GM21825 (cell line): ENCODE results near the gene CELF2.
A peak's percentile ranks its signal among the peaks of the same experiment; 100 is the strongest.
"Not testable (repeated sequence)": the region's sequence is repeated elsewhere in the genome, so short reads cannot be mapped to it uniquely, and the experiment has no call there.

ENCODE experiments used
- ATAC-seq: cut with Tn5 transposase; IDR thresholded peaks from one replicate; pipeline ENCODE4 v1.9.1; 2021; ENCODE audit warnings: mild to moderate bottlenecking, moderate library complexity; ENCODE audit not compliant: unreplicated experiment

Gene CELF2

DNA sequence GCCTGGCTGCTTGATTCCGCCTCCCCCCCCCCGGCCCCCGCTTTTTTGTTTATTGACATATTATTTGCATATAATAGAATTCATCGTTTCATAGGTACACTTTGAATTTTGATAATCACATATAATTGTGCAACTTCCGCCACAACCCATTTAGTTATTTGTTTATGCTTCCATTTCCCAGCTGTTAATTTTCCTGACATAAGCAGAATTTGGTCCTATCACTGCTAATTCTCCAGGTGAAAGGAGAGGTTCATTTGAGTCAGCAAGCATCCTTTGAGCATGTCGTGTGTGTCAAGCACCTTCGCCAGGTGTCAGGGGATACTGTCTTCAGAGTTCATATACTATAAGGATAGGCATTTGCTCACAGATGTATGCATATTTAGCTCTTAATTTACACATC lies 102.2 kb downstream of the CELF2 start:
- no peak for ATAC-seq

DNA sequence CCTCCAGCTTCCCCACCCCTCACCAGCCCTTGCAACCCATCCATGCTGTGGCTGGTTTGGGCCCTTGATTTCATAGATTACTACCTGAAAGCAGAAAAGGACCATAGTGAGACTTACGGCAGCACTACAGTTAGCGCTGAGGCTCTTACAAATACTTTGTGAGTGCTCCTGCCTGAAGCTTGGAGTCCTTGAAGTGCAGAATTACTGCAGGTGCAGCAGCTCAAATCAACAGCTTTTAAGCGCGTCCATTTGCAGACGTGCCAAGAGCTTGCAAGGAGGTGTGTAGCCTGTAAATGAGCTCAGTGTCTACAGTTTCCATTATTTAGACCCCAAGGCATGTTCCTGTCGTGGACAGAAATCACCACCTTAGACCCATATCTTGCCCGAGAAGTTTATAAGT lies 103.0 kb downstream of the CELF2 start:
- ATAC-seq = no peak

DNA sequence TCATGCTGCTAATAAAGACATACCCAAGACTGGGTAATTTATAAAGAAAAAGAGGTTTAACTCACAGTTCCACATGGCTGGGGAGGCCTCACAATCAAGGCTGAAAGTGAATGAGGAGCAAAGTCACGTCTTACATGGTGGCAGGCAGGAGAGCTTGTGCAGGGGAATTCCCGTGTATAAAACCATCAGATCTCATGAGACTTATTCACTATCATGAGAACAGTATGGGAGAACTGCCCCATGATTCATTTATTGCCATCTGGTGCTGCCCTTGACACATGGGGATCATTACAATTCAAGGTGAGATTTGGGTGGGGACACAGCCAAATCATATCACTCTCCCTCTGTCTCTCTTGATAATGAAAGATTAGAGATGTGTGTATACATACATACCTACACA lies 106.2 kb downstream of the CELF2 start:
- not testable (repeated sequence) for ATAC-seq

DNA sequence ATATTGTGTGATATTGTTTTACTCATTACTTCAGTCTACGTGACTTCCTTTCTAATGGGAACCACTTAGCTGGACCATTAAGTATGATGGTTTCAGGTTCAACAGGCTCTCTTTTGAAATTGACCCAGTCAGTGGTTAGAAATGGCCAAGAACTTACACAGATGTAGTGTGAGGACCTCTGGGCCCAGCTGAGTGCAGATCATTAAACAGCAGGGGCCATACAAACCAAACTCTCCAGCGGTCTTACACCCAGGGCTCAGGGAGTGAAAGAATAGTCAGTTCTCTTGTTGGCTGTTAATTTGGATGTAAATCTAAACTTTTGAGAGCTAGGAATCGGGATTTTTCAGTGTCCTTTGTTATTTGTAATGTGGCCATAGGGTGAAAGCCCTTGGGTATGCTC lies 107.3 kb downstream of the CELF2 start:
- no peak for ATAC-seq

DNA sequence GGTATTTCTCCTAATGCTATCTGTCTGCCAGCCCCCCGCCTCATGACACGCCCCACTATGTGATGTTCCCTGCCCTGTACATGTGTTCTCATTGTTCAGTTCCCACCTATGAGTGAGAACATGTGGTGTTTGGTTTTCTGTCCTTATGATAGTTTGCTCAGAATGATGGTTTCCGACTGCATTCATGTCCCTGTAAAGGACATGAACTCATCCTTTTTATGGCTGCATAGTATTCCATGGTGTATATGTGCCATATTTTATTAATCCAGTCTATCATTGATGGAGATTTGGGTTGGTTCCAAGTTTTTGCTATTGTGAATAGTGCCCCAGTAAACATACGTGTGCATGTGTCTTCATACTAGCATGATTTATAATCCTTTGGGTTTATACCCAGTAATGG lies 109.3 kb downstream of the CELF2 start:
- not testable (repeated sequence) for ATAC-seq

DNA sequence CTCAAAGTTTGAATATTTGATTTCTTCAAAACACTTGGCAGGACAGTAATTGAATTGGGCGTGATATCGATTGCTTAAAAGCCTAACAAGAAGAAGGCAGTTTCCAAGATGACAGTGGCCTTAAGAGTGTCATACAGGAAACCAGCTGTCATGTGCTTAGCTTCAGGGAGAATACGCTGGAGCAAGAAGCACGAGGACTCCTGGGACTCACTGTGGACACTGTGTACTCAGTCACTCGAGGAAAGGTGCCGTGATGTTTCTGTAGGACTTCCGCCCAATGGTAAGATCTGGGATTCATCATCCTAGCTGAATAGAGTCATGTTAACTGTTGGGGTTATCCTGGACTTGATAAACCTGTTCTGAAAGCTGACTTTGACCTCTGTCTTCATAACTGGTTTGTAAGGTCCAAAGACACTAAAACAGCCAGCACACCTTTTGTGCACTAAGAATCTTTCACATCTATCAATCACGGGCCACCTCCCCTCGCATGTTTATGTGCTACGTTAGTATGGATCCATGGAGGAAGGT lies 113.5 kb downstream of the CELF2 start:
- no peak for ATAC-seq

DNA sequence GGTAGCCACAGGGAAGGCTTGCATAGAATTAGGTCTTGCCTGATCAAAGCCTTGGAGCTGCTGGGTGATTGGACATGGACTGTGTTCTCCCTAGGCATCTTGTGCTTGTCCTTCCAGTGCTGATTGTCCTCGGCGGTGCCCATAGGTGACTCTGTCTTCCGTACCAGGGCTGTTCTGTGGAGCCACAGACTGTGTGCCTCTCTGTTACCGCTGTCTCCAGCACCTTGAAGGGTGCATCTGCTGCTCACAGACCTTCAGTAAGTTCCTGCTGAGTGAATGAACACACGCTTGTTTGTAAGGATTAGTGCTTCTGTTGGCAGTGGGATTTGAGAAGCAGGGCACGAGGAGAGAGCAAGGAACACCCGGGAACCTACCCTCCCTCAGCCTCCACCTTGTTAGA lies 116.7 kb downstream of the CELF2 start:
- ATAC-seq = no peak

DNA sequence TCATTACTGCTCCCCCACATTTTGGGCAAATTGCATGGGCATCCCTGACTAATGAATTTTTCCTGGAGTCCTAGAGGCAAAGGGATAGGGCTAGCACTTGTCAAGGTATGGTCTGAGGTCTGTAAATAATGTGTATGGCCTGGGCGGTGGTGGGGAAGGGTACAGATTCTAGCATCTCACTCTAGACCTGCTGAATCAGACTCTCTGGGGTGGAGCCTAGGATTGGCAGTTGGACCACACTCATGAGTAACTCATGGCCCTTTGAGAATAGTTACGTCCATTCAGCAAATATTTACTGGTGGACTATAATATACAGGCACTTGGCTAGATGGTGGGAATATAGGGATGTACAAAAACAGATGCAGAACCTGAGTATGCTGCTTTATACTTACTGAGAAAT lies 118.0 kb downstream of the CELF2 start:
- ATAC-seq = no peak

DNA sequence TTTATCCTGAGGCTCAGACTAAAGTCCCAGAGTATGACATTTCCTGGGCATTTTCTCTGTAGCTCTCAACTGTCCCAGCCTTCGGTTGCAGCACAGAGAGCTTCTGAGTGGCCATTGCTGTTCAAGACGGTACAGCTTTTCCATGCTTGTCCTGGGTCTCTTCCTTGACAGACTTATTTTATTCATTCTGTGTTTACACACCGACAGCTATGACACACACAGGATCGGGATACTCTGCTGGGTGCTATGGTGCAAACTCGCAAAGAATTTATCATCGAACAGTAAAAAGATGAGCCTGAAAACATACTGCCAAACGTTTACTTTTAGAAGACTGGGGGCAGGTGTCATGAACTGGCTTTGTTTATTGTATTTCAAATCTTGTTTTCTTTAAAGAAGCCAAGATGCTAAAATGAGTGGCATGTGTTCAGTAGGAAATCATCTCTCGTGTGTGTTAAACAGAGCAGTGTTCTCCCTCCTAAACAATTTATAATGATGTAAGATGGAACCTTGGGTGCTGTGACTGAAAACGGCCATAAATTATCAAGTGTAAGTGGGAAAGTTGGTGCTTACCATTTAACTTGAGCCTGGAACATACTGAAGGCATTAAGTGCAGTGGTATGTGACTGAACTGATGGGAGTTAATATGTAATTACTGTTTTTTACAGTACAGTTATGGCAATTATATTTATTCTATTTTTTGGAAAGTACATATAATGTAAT lies 120.8 kb downstream of the CELF2 start:
- ATAC-seq = no peak

DNA sequence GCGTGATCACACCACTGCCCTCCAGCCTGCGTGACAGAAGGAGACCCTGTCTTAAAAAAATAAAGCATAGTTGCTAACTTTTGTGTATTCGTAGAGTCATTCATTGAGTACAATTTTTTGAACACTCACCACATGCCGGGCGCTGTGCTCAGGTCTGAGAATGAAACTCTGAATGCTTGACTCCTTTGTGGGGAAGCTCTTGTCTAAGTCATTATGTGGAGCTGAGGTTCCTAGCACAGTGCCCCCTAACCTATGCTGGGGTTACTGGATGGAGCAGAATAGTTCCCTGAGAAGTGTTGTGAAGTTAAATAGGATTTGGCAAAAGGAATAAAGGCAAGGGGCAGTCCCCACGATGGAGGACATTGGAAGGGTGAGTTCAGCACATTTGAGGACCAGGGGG lies 123.3 kb downstream of the CELF2 start:
- ATAC-seq = no peak

DNA sequence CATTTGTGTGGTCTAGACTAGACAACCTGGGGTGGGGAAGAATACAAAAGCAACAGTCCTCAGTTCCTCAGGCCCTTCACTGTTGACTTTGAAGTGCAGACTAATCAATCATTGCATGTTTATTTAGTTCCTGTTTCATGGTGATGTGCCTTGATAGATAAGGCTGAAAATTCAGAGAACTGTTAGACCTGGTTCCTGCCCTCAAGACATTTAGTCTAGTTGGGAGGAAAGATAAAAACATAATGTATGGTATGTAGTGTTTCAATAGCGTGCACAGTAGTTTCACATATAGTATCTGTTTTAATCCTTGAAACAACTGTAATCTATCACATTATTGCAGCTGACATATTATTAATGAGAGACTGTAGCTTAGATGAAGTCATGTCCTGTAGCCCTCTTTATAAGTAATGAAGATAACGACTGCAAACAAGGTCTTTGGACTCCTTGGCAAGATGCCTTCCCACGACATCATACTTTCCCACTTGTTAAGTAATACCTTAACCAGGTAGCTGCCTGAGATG lies 124.0 kb downstream of the CELF2 start:
- ATAC-seq = no peak

DNA sequence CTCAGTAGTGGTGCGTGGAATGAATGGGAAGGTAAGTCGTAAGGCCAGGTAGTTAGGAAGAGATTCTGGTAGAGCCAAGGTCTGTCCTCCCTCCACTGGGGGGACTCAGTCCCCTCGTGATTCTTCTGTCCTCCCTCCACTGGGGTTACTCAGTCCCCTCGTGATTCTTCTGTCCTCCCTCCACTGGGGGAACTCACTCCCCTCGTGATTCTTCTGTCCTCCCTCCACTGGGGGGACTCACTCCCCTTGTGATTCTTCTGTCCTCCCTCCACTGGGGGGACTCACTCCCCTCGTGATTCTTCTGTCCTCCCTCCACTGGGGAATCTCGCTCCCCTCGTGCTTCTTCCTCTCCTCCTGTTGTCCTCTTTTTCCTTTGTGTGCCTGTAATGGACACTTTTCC lies 125.1 kb downstream of the CELF2 start:
- ATAC-seq = no peak

DNA sequence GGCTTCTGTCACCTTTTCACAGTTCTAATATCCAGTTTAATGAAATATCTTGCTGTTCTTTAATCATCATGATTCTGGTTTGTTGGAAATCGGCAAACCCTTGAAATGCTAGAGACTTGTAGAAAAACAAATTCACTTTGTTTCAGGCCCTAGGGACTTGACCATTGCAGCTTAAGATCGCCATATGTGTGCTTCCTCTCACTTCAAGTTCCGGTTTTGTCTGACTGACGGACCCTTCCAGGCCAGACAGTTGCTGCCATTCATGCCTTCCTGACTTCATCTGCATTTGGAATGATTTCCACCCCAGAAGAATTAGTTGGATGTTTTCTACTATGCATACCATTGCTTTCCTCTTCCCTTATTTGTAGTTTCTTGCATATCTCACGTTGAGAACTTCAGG lies 125.6 kb downstream of the CELF2 start:
- no peak for ATAC-seq

DNA sequence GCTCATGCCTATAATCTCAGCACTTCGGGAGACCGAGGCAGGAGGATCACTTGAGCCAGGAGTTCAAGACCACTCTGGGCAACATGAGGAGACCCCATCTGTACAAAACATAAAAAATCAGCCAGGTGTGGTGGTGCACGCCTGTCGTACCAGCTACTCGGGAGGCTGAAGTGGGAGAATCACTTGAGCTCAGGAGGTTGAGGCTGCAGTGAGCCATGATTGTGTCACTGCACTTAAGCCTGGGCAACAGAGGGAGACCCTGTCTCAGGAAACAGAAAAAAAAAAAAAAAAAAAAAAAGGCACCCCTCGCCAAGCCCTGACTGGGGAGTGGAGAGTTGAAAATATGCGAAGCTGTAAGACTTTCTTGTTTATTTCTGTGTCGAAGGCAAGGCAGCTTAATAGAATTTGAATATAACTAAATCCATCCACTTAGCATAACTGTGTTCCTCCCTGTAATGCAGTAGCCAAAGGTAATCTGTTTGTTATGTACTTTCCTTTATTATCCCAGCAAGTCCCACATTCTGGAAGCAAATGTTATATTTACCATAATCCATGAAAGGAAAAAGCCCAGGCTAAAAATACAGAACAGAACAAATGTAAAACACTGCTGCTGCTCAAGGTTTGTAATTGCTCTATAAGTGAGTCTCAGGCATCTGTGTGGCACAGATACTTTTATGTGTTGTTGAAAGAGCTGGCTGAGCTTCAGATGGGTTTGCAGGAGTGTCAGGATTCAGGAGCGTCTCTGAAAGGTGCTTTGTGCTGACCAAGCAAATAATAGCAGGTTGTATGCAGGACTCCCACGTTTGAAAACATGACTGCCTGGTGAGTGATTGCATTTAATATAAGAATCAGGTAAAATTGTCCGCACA lies 127.2 kb downstream of the CELF2 start:
- peak; percentile 22 for ATAC-seq

DNA sequence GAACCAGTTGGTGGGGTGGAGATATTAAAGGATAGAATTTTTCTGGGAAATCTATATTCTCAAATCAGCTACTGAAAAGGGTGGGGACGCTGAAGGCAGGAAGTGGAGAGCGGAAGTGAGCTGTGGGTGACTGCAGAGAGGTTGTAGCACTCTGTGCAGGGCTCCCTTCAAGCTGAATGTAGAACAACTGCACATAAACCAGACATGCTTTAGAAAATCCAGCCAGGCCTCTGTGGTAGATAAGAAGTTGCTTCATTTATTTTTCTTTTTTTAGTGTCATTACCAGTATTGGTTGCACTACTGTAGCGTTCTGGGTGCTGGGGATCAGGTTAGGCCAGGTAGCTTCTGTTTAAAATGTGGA lies 127.8 kb downstream of the CELF2 start:
- peak; percentile 88 for ATAC-seq

DNA sequence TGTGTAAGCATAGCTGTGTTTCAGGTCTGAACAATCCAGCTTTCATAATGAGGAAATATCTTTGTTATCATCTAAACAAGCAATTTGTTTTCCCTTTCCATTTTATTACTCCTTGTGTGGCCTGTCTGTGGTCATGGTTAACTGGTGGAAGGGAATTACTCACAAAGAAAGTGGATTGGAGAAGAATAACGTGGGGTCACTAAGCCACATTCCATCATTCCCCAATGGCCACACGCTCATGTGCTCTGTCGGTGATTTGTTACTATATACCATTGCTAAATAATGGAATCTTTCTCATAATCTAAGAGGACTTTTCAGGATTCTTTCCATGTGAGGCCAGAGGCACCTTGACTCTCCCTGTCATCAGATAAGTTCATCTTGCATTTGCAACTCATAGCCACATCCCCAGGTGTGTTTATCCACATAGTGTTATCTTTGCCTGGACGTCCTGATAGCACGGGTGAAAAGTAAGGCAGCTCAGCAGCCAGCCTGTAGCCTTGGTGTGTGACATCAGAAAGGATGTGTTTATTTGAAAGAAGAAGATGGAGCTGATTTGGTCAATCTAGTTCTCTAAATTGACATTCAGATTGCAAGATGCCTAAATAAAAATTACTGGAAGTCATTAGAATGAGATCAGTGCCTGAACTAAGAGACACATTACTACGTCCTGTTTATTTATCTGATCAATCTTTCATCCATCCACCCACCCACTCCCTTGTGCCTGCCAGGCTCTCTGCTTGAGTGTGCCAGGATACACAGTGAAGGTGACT lies 128.9 kb downstream of the CELF2 start:
- no peak for ATAC-seq

DNA sequence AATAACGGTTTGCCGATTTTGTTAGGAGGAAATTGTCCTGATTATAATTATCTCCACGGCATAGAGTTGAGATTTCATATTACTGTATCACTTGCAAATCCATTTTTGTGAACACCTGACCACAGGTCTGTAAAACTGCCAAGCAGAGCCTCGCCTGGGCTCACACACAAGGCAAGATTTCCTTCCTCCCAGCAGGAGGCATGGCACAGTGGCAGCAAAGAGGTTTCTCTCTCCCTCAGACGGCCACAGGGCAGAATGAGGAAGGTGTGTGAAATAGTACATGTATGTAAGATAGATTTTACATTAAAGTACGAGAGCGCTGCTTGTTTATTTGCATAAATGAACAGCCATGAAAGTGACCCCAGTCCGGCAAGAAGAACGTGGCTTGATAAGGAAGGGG lies 130.1 kb downstream of the CELF2 start:
- ATAC-seq = peak; percentile 37

DNA sequence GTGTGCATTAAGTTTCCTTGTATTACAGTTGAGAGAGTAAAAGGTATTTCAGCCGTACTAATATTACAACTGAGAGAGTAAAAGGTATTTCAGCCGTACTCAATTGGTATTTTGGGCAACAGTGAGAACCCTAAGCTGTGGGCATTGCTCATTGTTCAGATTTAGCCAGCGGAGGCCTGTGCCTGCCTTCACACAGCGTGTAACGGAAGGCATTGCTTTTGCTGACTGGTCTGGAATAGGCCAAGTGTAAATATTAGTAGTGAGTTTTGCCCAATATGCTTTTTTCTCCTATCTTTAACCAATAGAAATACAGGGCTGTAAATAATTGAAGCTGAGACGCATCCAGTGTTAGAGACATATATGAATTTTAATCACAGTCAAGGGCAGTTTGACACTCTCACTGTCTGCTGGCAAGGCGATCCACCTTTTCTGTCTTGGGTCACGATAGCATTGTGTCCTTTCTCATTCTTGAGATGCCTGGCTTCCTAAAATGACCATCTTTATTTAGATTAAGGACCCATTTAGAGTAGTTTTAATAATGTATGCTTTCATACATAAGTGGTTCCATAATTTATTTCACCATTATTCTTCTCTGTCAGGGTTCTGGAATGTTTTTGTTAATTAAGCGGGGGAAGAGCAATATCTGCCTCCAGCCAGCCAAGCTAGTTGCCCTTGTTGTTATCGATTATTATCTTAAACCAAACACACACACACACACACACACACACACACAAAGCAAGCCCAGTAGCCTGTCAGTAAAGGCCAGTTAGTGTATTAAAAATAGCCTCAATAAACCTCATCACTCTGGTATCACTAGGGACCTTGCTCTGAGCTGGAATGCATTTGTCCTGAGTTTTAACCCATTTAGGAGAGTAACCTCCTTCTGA lies 130.7 kb downstream of the CELF2 start:
- no peak for ATAC-seq

DNA sequence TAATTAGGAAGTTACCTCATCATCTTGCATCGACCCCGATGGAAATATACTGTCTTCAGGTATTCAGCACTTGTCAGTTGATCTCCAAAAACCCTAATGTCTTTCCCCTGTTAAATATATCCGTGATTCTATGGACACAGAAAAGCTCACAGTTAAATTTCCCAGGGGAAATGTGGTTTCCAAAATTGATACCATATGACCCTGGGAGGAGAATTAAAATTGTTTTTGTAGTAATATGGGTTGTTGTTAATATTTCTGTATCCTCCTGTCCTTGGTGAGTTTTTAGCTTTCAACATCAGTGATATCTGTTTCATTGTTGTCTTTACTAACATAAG lies 132.1 kb downstream of the CELF2 start:
- no peak for ATAC-seq

DNA sequence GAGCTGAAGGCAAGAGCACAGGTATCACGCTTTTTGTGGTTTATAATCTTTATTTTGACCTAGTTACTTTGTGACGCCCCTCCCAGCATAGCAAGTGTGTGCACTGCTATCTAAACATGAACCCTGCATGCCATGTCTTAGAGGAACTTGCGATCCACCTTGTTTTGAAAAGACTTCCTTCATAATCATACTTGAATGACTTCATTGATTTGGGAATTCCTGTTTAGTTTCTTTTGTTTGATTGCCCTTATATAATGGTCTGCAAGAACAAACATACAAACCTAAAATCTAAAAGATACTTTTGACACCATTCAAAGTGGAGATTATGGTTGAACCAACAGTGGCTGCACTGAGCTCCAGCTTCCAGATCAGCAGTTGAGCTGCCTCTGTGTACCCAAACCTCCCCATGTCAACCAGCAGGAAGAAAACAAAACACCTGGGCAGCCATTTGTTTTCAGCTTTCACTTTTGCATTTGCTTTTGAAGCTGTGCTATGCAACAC lies 132.6 kb downstream of the CELF2 start:
- ATAC-seq = no peak
